ENCODE data around the gene SLC25A42. TPM values are rescaled to one million over a fixed set of nuclear protein-coding genes. Genes with fewer than 3 reads are reported as not detected.

SLC25A42 gene
- total and polyA plus RNA-seq, 2 experiments from 2014 or later, result 5.9 to 6.9 TPM

GRCh38 chr19:19034204-19034624 is 29.6 kb upstream of the SLC25A42 start:
- no peak for TF ChIP-seq EZH2phosphoT487 (IDR thresholded peaks at IDR 0.05; ENCODE audit: insufficient read depth, low read depth)
- no peak for TF ChIP-seq EZH2 (IDR thresholded peaks at IDR 0.05; ENCODE audit: insufficient read depth, poor library complexity, severe bottlenecking)
- DNase-seq, result peak; percentile 85
- in situ Hi-C loops (cut with MboI), result no loop called here
- Histone ChIP-seq H3K9me3 (ENCODE audit: low read depth) (no peaks in the 10 kb centered on the region), H3K4me3 (peak overlapping the region; percentile 95), H3K4me2 (ENCODE audit: unreplicated experiment) (peak overlapping the region; percentile 100), H3K27me3 (replicated peaks; ENCODE audit: insufficient read depth) (no peaks in the 10 kb centered on the region), H3K79me2 (ENCODE audit: insufficient read depth) (peaks cover 92% of the 10 kb centered on the region), H4K20me1 (ENCODE audit: insufficient read depth) (no peaks in the 10 kb centered on the region), H2AFZ (peak overlapping the region; percentile 87), H3K9me2 (ENCODE audit: insufficient read depth) (no peaks in the 10 kb centered on the region), H3K36me3 (ENCODE audit: low read depth) (peaks cover 9% of the 10 kb centered on the region), H3F3A (ENCODE audit: insufficient read depth) (peaks cover 4% of the 10 kb centered on the region; the same call in 1 of the 2 replicates), H3K9ac (peak overlapping the region; percentile 93), H3K4me1 (ENCODE audit: insufficient read depth) (peaks cover 11% of the 10 kb centered on the region), H3K27ac (peak overlapping the region; percentile 82)
- 10 to 11% methylated on average over 10 of the region's 10 CpGs for WGBS, 2 experiments (ENCODE audit: low coverage in 1 of 2, low lambda C conversion rate in 2 of 2, missing lambda C conversion rate in 2 of 2)

GRCh38 chr19:19039901-19040300 is 23.9 kb upstream of the SLC25A42 start:
- Histone ChIP-seq H4K20me1 (ENCODE audit: insufficient read depth) (no peaks in the 10 kb centered on the region), H3K9ac (no peak overlapping the region), H3K9me2 (ENCODE audit: insufficient read depth) (no peaks in the 10 kb centered on the region), H3K4me2 (ENCODE audit: unreplicated experiment) (no peak overlapping the region), H3F3A (ENCODE audit: insufficient read depth) (0 out of 2 replicates have a peak, but pooled peaks cover 12% of the 10 kb centered on the region), H3K27me3 (replicated peaks; ENCODE audit: insufficient read depth) (no peaks in the 10 kb centered on the region), H3K4me1 (ENCODE audit: insufficient read depth) (peaks cover 5% of the 10 kb centered on the region; the same call in 1 of the 2 replicates), H3K27ac (no peak overlapping the region), H3K4me3 (no peak overlapping the region), H3K36me3 (ENCODE audit: low read depth) (no peaks in the 10 kb centered on the region; the same call in 1 of the 2 replicates), H2AFZ (no peak overlapping the region), H3K9me3 (ENCODE audit: low read depth) (no peaks in the 10 kb centered on the region), H3K79me2 (ENCODE audit: insufficient read depth) (peaks cover 81% of the 10 kb centered on the region)
- WGBS, 2 experiments (ENCODE audit: low coverage in 1 of 2, low lambda C conversion rate in 2 of 2, missing lambda C conversion rate in 2 of 2), result 83 to 89% methylated on average over 4 of the region's 4 CpGs
- TF ChIP-seq EZH2phosphoT487 (IDR thresholded peaks at IDR 0.05; ENCODE audit: insufficient read depth, low read depth), result no peak
- TF ChIP-seq EZH2 (IDR thresholded peaks at IDR 0.05; ENCODE audit: insufficient read depth, poor library complexity, severe bottlenecking), result no peak
- DNase-seq, result no peak
- in situ Hi-C loops (cut with MboI), result no loop called here

GRCh38 chr19:19040417-19040816 is 23.4 kb upstream of the SLC25A42 start:
- Histone ChIP-seq H3K27ac (no peak overlapping the region), H4K20me1 (ENCODE audit: insufficient read depth) (no peaks in the 10 kb centered on the region), H3K4me1 (ENCODE audit: insufficient read depth) (peaks cover 5% of the 10 kb centered on the region; the same call in 1 of the 2 replicates), H3K4me2 (ENCODE audit: unreplicated experiment) (no peak overlapping the region), H3K9me2 (ENCODE audit: insufficient read depth) (no peaks in the 10 kb centered on the region), H3K79me2 (ENCODE audit: insufficient read depth) (peaks cover 76% of the 10 kb centered on the region), H3K9me3 (ENCODE audit: low read depth) (no peaks in the 10 kb centered on the region), H3K27me3 (replicated peaks; ENCODE audit: insufficient read depth) (no peaks in the 10 kb centered on the region), H3K4me3 (no peak overlapping the region), H3K36me3 (ENCODE audit: low read depth) (no peaks in the 10 kb centered on the region; the same call in 1 of the 2 replicates), H3K9ac (no peak overlapping the region), H3F3A (ENCODE audit: insufficient read depth) (0 out of 2 replicates have a peak, but pooled peaks cover 12% of the 10 kb centered on the region), H2AFZ (no peak overlapping the region)
- in situ Hi-C loops (cut with MboI), result no loop called here
- DNase-seq, result peak; percentile 80
- no peak for TF ChIP-seq EZH2phosphoT487 (IDR thresholded peaks at IDR 0.05; ENCODE audit: insufficient read depth, low read depth)
- no peak for TF ChIP-seq EZH2 (IDR thresholded peaks at IDR 0.05; ENCODE audit: insufficient read depth, poor library complexity, severe bottlenecking)
- 41 to 47% methylated on average over 7 of the region's 7 CpGs for WGBS, 2 experiments (ENCODE audit: low coverage in 1 of 2, low lambda C conversion rate in 2 of 2, missing lambda C conversion rate in 2 of 2)

- no peaks in the 10 kb centered on the region for H4K20me1 ChIP-seq (ENCODE audit: insufficient read depth)
- no peak for DNase-seq
- in situ Hi-C loops (cut with MboI), result no loop called here
- no peaks in the 10 kb centered on the region; the same call in 1 of the 2 replicates for H3K36me3 ChIP-seq (ENCODE audit: low read depth)
- no peak overlapping the region for H3K4me2 ChIP-seq (ENCODE audit: unreplicated experiment)
- WGBS, 2 experiments (ENCODE audit: low coverage in 1 of 2, low lambda C conversion rate in 2 of 2, missing lambda C conversion rate in 2 of 2), result 89 to 94% methylated on average over 13 of the region's 13 CpGs
- no peak overlapping the region for H3K9ac ChIP-seq
- H3F3A ChIP-seq (ENCODE audit: insufficient read depth), result 0 out of 2 replicates have a peak, but pooled peaks cover 12% of the 10 kb centered on the region
- no peaks in the 10 kb centered on the region for H3K9me3 ChIP-seq (ENCODE audit: low read depth)
- peaks cover 5% of the 10 kb centered on the region; the same call in 1 of the 2 replicates for H3K4me1 ChIP-seq (ENCODE audit: insufficient read depth)
- H2AFZ ChIP-seq, result no peak overlapping the region
- H3K79me2 ChIP-seq (ENCODE audit: insufficient read depth), result peaks cover 52% of the 10 kb centered on the region
- H3K27ac ChIP-seq, result no peak overlapping the region
- no peaks in the 10 kb centered on the region for H3K27me3 ChIP-seq (replicated peaks; ENCODE audit: insufficient read depth)
- TF ChIP-seq EZH2phosphoT487 (IDR thresholded peaks at IDR 0.05; ENCODE audit: insufficient read depth, low read depth) (no peak), EZH2 (IDR thresholded peaks at IDR 0.05; ENCODE audit: insufficient read depth, poor library complexity, severe bottlenecking) (no peak)
- H3K9me2 ChIP-seq (ENCODE audit: insufficient read depth), result no peaks in the 10 kb centered on the region
- H3K4me3 ChIP-seq, result no peak overlapping the region
These were observed 21.0 kb upstream of the SLC25A42 start for GRCh38 chr19:19042732-19043280.

All from GM23248 (cell line).